Measurements from ENCODE around the gene HIRA. TPM values are rescaled to one million over a fixed set of nuclear protein-coding genes. Genes with fewer than 3 reads are reported as not detected.

The HIRA gene
- polyA plus RNA-seq, 1 experiment, result 17.1 TPM

DNA sequence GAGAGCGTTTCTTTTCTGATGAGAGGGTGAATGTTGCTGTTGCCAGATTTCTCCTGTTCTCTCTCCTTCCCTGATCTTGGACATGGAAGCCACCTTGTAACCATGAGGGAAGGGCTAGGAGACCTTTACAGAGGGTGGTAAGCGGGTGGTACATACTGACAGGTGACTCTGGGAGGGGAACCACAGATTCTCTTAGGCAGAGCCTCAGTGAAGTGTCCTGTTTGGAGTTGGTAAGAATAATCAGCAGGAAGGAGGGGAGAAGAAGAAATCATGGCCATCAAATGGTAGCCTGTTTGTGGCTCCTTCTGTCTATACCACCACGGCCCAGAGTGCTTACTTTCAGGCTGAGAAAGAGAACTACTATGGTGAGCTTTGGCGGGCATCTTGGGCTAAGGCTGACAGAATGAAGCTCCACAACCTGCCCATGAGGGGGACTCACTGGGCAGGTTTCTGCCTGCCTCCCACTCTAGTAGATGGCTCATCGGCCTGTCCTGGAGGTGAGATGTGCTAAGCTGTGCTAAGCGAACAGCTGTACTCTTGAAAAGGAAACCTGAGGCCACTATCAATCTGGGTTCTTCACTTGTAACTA is 84.8 kb downstream of the HIRA start:
- DNase-seq (ENCODE audit: low read depth, low spot score), result no peak
- no peaks in the 10 kb centered on the region for H3K27me3 ChIP-seq (ENCODE audit: control insufficient read depth, insufficient read depth, low read length)
- POLR2A ChIA-PET, result no interaction called here
- no peaks in the 10 kb centered on the region for H3K9me3 ChIP-seq (ENCODE audit: control insufficient read depth, insufficient read depth, low read length)
- TF ChIP-seq, protein P1, sequence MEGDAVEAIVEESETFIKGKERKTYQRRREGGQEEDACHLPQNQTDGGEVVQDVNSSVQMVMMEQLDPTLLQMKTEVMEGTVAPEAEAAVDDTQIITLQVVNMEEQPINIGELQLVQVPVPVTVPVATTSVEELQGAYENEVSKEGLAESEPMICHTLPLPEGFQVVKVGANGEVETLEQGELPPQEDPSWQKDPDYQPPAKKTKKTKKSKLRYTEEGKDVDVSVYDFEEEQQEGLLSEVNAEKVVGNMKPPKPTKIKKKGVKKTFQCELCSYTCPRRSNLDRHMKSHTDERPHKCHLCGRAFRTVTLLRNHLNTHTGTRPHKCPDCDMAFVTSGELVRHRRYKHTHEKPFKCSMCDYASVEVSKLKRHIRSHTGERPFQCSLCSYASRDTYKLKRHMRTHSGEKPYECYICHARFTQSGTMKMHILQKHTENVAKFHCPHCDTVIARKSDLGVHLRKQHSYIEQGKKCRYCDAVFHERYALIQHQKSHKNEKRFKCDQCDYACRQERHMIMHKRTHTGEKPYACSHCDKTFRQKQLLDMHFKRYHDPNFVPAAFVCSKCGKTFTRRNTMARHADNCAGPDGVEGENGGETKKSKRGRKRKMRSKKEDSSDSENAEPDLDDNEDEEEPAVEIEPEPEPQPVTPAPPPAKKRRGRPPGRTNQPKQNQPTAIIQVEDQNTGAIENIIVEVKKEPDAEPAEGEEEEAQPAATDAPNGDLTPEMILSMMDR (IDR thresholded peaks at IDR 0.05; ENCODE audit: low read depth, low read length), result no peak
- no peak overlapping the region for H3K27ac ChIP-seq (ENCODE audit: low read depth, low read length)
- CTCF ChIA-PET, result interaction anchor here (0.5 to 1.0 kb wide), 2 partner anchors 44 to 167 kb away, joined by 3 read pairs; no protein-coding TSS in a partner anchor
- no peak overlapping the region for H3K4me3 ChIP-seq (ENCODE audit: low read depth, low read length)

GRCh38 chr22:19344420-19344819 is 87.1 kb downstream of the HIRA start:
- TF ChIP-seq, protein P1 (IDR thresholded peaks at IDR 0.05; ENCODE audit: low read depth, low read length), result no peak
- DNase-seq (ENCODE audit: low read depth, low spot score), result no peak
- no peaks in the 10 kb centered on the region for H3K9me3 ChIP-seq (ENCODE audit: control insufficient read depth, insufficient read depth, low read length)
- POLR2A ChIA-PET, result no interaction called here
- no peak overlapping the region for H3K4me3 ChIP-seq (ENCODE audit: low read depth, low read length)
- H3K27ac ChIP-seq (ENCODE audit: low read depth, low read length), result no peak overlapping the region
- CTCF ChIA-PET, result no interaction called here
- H3K27me3 ChIP-seq (ENCODE audit: control insufficient read depth, insufficient read depth, low read length), result no peaks in the 10 kb centered on the region

GRCh38 chr22:19343470-19343869 is 88.1 kb downstream of the HIRA start:
- Histone ChIP-seq H3K9me3 (ENCODE audit: control insufficient read depth, insufficient read depth, low read length) (no peaks in the 10 kb centered on the region), H3K27ac (ENCODE audit: low read depth, low read length) (no peak overlapping the region), H3K4me3 (ENCODE audit: low read depth, low read length) (no peak overlapping the region), H3K27me3 (ENCODE audit: control insufficient read depth, insufficient read depth, low read length) (no peaks in the 10 kb centered on the region)
- POLR2A ChIA-PET, result no interaction called here
- TF ChIP-seq, protein P1 (IDR thresholded peaks at IDR 0.05; ENCODE audit: low read depth, low read length), result no peak
- DNase-seq (ENCODE audit: low read depth, low spot score), result no peak
- CTCF ChIA-PET, result no interaction called here

- Histone ChIP-seq H3K4me3 (ENCODE audit: low read depth, low read length) (no peak overlapping the region), H3K27me3 (ENCODE audit: control insufficient read depth, insufficient read depth, low read length) (no peaks in the 10 kb centered on the region), H3K27ac (ENCODE audit: low read depth, low read length) (no peak overlapping the region), H3K9me3 (ENCODE audit: control insufficient read depth, insufficient read depth, low read length) (peaks cover 7% of the 10 kb centered on the region)
- ChIA-PET POLR2A (no interaction called here), CTCF (no interaction called here)
- DNase-seq (ENCODE audit: low read depth, low spot score), result no peak
- TF ChIP-seq, protein P1 (IDR thresholded peaks at IDR 0.05; ENCODE audit: low read depth, low read length), result no peak
Measured at GRCh38 chr22:19341500-19341899, 90.0 kb downstream of the HIRA start.

GRCh38 chr22:19337137-19337536 is 94.4 kb downstream of the HIRA start:
- no peak for DNase-seq (ENCODE audit: low read depth, low spot score)
- TF ChIP-seq, protein P1 (IDR thresholded peaks at IDR 0.05; ENCODE audit: low read depth, low read length), result no peak
- ChIA-PET POLR2A (no interaction called here), CTCF (no interaction called here)
- Histone ChIP-seq H3K27ac (ENCODE audit: low read depth, low read length) (no peak overlapping the region), H3K4me3 (ENCODE audit: low read depth, low read length) (no peak overlapping the region), H3K9me3 (ENCODE audit: control insufficient read depth, insufficient read depth, low read length) (peaks cover 10% of the 10 kb centered on the region), H3K27me3 (ENCODE audit: control insufficient read depth, insufficient read depth, low read length) (no peaks in the 10 kb centered on the region)
